GM21367 (cell line): Measurements from ENCODE around the gene CXXC1.
"Not testable (repeated sequence)": the region's sequence is repeated elsewhere in the genome, so short reads cannot be mapped to it uniquely, and the experiment has no call there.

Source experiments
- ATAC-seq: cut with Tn5 transposase; IDR thresholded peaks from one replicate; pipeline ENCODE4 v1.9.1; 2021; ENCODE audit not compliant: unreplicated experiment

Gene CXXC1

GRCh38 chr18:50298443-50299284, 11.2 kb upstream of the CXXC1 start:
- no peak for ATAC-seq

GRCh38 chr18:50297621-50298442, 10.3 kb upstream of the CXXC1 start:
- ATAC-seq = peak; percentile 99

GRCh38 chr18:50293039-50293438, 5.5 kb upstream of the CXXC1 start:
- no peak for ATAC-seq

- ATAC-seq = no peak
Observed at GRCh38 chr18:50289108-50289443, 1.6 kb upstream of the CXXC1 start.

- ATAC-seq = not testable (repeated sequence)
Observed at GRCh38 chr18:50288348-50289107, 1.0 kb upstream of the CXXC1 start.

GRCh38 chr18:50287028-50287440, 458 bp downstream of the CXXC1 start:
- ATAC-seq = no peak

- no peak for ATAC-seq
Observed at GRCh38 chr18:50286391-50287027, 983 bp downstream of the CXXC1 start.

GRCh38 chr18:50285631-50286321, 1.7 kb downstream of the CXXC1 start:
- no peak for ATAC-seq

GRCh38 chr18:50285071-50285470, 2.4 kb downstream of the CXXC1 start:
- no peak for ATAC-seq

GRCh38 chr18:50284255-50284885, 3.1 kb downstream of the CXXC1 start:
- no peak for ATAC-seq

- no peak for ATAC-seq
Observed at GRCh38 chr18:50283469-50284209, 3.9 kb downstream of the CXXC1 start.

GRCh38 chr18:50282521-50283335, 4.8 kb downstream of the CXXC1 start:
- ATAC-seq = no peak

GRCh38 chr18:50281972-50282520, 5.4 kb downstream of the CXXC1 start:
- ATAC-seq = peak; percentile 1

GRCh38 chr18:50281295-50281971, 6.1 kb downstream of the CXXC1 start, which contains the start of gene MBD1:
TSS of gene MBD1 (minus strand) at chr18:50281523. CDS start at chr18:50279992, 1,531 bp downstream.
- ATAC-seq = peak; percentile 82

- ATAC-seq = no peak
Observed at GRCh38 chr18:50280707-50281294, 6.7 kb downstream of the CXXC1 start.

GRCh38 chr18:50279752-50280151, 7.7 kb downstream of the CXXC1 start:
- no peak for ATAC-seq

- ATAC-seq = no peak
Observed at GRCh38 chr18:50277942-50278341, 9.6 kb downstream of the CXXC1 start.
